OCI-M2 (cell line): Measurements from ENCODE around the gene UBE2QL1.
"Not testable (repeated sequence)": the region's sequence is repeated elsewhere in the genome, so short reads cannot be mapped to it uniquely, and the experiment has no call there.

Experiments used
- DNase-seq: peaks from one replicate; lab custom pipeline; 2025; ENCODE audit not compliant: unreplicated experiment; lab: John Stamatoyannopoulos, UW

The UBE2QL1 gene

GRCh38 chr5:6495433-6496206, 47.0 kb downstream of the UBE2QL1 start:
- DNase-seq: no peak

- DNase-seq: no peak
Observed at GRCh38 chr5:6496207-6496584, 47.5 kb downstream of the UBE2QL1 start.

GRCh38 chr5:6496636-6497035, 48.0 kb downstream of the UBE2QL1 start:
- no peak for DNase-seq

- DNase-seq: no peak
Observed at GRCh38 chr5:6497262-6497661, 48.6 kb downstream of the UBE2QL1 start.

- DNase-seq: no peak
Observed at GRCh38 chr5:6498968-6499367, 50.3 kb downstream of the UBE2QL1 start.

GRCh38 chr5:6501701-6502100, 53.0 kb downstream of the UBE2QL1 start:
- no peak for DNase-seq

GRCh38 chr5:6502421-6502820, 53.8 kb downstream of the UBE2QL1 start:
- no peak for DNase-seq

- DNase-seq: no peak
Observed at GRCh38 chr5:6503342-6503741, 54.7 kb downstream of the UBE2QL1 start.

GRCh38 chr5:6504677-6505415, 56.2 kb downstream of the UBE2QL1 start:
- DNase-seq: no peak

- DNase-seq: no peak
Observed at GRCh38 chr5:6505416-6505755, 56.7 kb downstream of the UBE2QL1 start.

GRCh38 chr5:6505783-6506557, 57.3 kb downstream of the UBE2QL1 start:
- DNase-seq: no peak

- DNase-seq: no peak
Observed at GRCh38 chr5:6506611-6507010, 58.0 kb downstream of the UBE2QL1 start.

- no peak for DNase-seq
Observed at GRCh38 chr5:6508931-6509330, 60.3 kb downstream of the UBE2QL1 start.

GRCh38 chr5:6510132-6510531, 61.5 kb downstream of the UBE2QL1 start:
- no peak for DNase-seq

GRCh38 chr5:6510973-6511372, 62.3 kb downstream of the UBE2QL1 start:
- no peak for DNase-seq

- DNase-seq: not testable (repeated sequence)
Observed at GRCh38 chr5:6515812-6516211, 67.2 kb downstream of the UBE2QL1 start.

GRCh38 chr5:6516823-6517222, 68.2 kb downstream of the UBE2QL1 start:
- DNase-seq: no peak

- no peak for DNase-seq
Observed at GRCh38 chr5:6517510-6517909, 68.9 kb downstream of the UBE2QL1 start.

- DNase-seq: no peak
Observed at GRCh38 chr5:6518298-6519057, 69.8 kb downstream of the UBE2QL1 start.

GRCh38 chr5:6520201-6520600, 71.5 kb downstream of the UBE2QL1 start:
- no peak for DNase-seq

GRCh38 chr5:6522331-6522730, 73.7 kb downstream of the UBE2QL1 start:
- no peak for DNase-seq
